ENCODE data around the gene PAAF1.

DNA sequence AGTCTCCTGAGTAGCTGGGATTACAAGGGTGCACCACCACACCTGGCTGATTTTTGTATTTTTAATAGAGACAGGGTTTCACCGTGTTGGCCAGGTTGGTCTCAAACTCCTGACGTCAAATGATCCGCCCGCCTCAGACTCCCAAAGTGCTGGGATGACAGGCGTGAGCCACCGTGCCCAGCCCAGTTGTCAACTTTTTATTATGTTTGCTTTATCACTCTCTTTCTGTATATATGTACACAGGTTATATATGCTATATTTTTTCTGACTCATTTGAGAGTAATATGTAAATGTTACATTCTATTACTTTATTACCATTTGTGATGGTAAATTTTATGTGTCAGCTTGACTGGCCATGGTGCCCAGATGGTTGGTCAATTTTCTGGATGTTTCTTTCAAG lies 55.2 kb downstream of the PAAF1 start:
- TF ChIP-seq, protein P1, sequence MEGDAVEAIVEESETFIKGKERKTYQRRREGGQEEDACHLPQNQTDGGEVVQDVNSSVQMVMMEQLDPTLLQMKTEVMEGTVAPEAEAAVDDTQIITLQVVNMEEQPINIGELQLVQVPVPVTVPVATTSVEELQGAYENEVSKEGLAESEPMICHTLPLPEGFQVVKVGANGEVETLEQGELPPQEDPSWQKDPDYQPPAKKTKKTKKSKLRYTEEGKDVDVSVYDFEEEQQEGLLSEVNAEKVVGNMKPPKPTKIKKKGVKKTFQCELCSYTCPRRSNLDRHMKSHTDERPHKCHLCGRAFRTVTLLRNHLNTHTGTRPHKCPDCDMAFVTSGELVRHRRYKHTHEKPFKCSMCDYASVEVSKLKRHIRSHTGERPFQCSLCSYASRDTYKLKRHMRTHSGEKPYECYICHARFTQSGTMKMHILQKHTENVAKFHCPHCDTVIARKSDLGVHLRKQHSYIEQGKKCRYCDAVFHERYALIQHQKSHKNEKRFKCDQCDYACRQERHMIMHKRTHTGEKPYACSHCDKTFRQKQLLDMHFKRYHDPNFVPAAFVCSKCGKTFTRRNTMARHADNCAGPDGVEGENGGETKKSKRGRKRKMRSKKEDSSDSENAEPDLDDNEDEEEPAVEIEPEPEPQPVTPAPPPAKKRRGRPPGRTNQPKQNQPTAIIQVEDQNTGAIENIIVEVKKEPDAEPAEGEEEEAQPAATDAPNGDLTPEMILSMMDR (IDR thresholded peaks at IDR 0.05) = no peak
- TF ChIP-seq EZH2phosphoT487 (IDR thresholded peaks at IDR 0.05) = no peak
- TF ChIP-seq EZH2 (IDR thresholded peaks at IDR 0.05) = no peak
